ENCODE results near the gene KIAA0753.

DNA sequence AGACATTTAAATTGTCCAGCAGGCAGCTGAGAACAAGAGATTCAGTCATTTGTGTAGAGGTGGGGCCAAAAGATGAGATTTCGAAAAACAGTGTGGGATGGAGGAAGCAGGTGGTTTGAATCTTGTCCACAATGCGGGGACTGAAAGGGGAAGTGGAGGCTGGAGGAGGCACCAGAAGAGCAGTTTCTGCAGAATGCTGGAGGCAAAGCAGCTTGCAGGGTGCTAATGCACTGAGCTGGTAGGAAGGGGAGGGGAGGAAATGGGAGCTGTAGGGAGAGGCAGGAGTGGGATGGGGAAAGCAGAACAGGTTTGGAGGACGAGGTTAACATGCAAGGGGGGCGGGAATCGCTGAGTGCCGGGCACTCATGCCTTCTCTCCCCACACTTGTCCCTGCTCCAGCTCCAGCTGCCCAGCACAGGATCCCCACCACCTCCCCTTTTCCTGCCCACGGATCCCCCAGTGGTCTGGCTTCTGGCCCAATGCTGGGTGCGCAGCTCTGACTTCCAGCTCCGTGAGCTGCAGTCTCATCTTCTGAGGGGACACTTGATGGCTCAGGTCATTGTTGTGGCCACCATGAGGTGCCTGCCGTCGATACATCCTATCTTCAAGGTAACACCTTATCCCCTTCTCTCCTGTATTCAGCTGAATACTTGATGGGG, 20.4 kb upstream of the KIAA0753 start:
- no peak for TF ChIP-seq CTCF (IDR thresholded peaks at IDR 0.05; ENCODE audit: low read depth, low read length, poor library complexity, severe bottlenecking)
- no peak for TF ChIP-seq EZH2phosphoT487 (IDR thresholded peaks at IDR 0.05; ENCODE audit: borderline replicate concordance, low read length)
